Endodermal cell (in vitro differentiated cells): ENCODE results near the gene GJB3. TPM values are rescaled to one million over a fixed set of nuclear protein-coding genes. Genes with fewer than 3 reads are reported as not detected.
"Not testable (repeated sequence)": the region's sequence is repeated elsewhere in the genome, so short reads cannot be mapped to it uniquely, and the experiment has no call there.

ENCODE experiments used
- DNase-seq: peaks from one replicate; pipeline ENCODE4 v3.0.0-alpha.2; 2017
- H3K27ac ChIP-seq: 2 replicates; pipeline ENCODE4 v1.5.1; 2013; ENCODE audit warnings: mild to moderate bottlenecking, low read depth, low read length, moderate library complexity
- H3K27me3 ChIP-seq: 2 replicates; pipeline ENCODE4 v1.6.1; 2013; ENCODE audit warnings: mild to moderate bottlenecking, low read length, moderate library complexity; ENCODE audit not compliant: insufficient read depth, control insufficient read depth, poor library complexity, severe bottlenecking
- H3K36me3 ChIP-seq: 2 replicates; pipeline ENCODE4 v1.7.0; 2013; ENCODE audit warnings: mild to moderate bottlenecking, low read length, moderate library complexity; ENCODE audit not compliant: control insufficient read depth, insufficient read depth
- H3K4me1 ChIP-seq: one replicate; pipeline ENCODE4 v1.7.0; 2013; ENCODE audit warnings: low read length; ENCODE audit not compliant: control insufficient read depth, insufficient read depth
- H3K4me3 ChIP-seq: 2 replicates; pipeline ENCODE4 v1.5.1; 2013; ENCODE audit warnings: mild to moderate bottlenecking, low read length, moderate library complexity
- H3K9ac ChIP-seq: 2 replicates; pipeline ENCODE4 v1.6.1; 2013; ENCODE audit warnings: mild to moderate bottlenecking, low read length, moderate library complexity; ENCODE audit not compliant: poor library complexity, severe bottlenecking; ENCODE audit errors: extremely low read depth
- H3K9me3 ChIP-seq: 2 replicates; pipeline ENCODE4 v1.6.1; 2013; ENCODE audit warnings: mild to moderate bottlenecking, low read length, moderate library complexity; ENCODE audit not compliant: control insufficient read depth
- H3K27ac Mint-ChIP-seq: 2 replicates; pipeline ENCODE4 v1.8.0; 2020; ENCODE audit warnings: mixed read lengths
- H3K27me3 Mint-ChIP-seq: 2 replicates; pipeline ENCODE4 v1.8.0; 2021; ENCODE audit warnings: mild to moderate bottlenecking, mixed read lengths; ENCODE audit not compliant: insufficient read depth
- H3K36me3 Mint-ChIP-seq: 2 replicates; pipeline ENCODE4 v1.8.0; 2020; ENCODE audit warnings: low read depth, mixed read lengths
- H3K4me1 Mint-ChIP-seq: 2 replicates; pipeline ENCODE4 v1.8.0; 2020; ENCODE audit warnings: mixed read lengths
- H3K4me3 Mint-ChIP-seq: 2 replicates; pipeline ENCODE4 v1.8.0; 2020; ENCODE audit warnings: mild to moderate bottlenecking, moderate library complexity, mixed read lengths
- H3K9me3 Mint-ChIP-seq: 2 replicates; pipeline ENCODE4 v1.8.0; 2020; ENCODE audit warnings: mild to moderate bottlenecking, mixed read lengths
- CTCF ChIP-seq: fragments of 200-600 bp; sonication (generic); conservative IDR thresholded peaks from 2 replicates; pipeline ENCODE4 v1.5.0; 2021; ENCODE audit warnings: antibody characterized with exemption, mild to moderate bottlenecking
- WGBS, 2 experiments: methylation state at CpG; one replicate each; pipeline versions ENCODE4 v1.1.5 to v1.1.7; 2013; ENCODE audit warnings: missing lambda C conversion rate in 2 of 2, mixed read lengths in 1 of 2; ENCODE audit not compliant: insufficient coverage in 1 of 2, insufficient read length in 1 of 2; 5-methylcytosine and 5-hydroxymethylcytosine counted together
- total RNA-seq, 2 donors: library from RNA; stranded (reverse); fragmentation: NEBNext Ultra II Directional in 1 of 2; extraction: Animal tissue kit (Norgen Biotek cat#: 25700) in 1 of 2; gene quantifications; 2 replicates in 1 of 2; 3 replicates in 1 of 2; pipeline ENCODE4 v1.2.1, GENCODE V29; 2021

Gene GJB3
- total RNA-seq, 2 donors from 2014 or later: 0.38 to 2.9 TPM

GRCh38 chr1:34768856-34769255, 12.2 kb upstream of the GJB3 start:
- Mint-ChIP-seq H3K9me3 (peaks cover under 1% of the 10 kb centered on the region), H3K27me3 (no peaks in the 10 kb centered on the region), H3K27ac (no peak overlapping the region), H3K4me3 (no peak overlapping the region), H3K36me3 (no peaks in the 10 kb centered on the region), H3K4me1 (peaks cover 3% of the 10 kb centered on the region)
- Histone ChIP-seq H3K9me3 (no peaks in the 10 kb centered on the region), H3K9ac (no peak overlapping the region), H3K4me3 (no peak overlapping the region), H3K36me3 (no peaks in the 10 kb centered on the region), H3K4me1 (no peaks in the 10 kb centered on the region), H3K27ac (no peak overlapping the region), H3K27me3 (no peaks in the 10 kb centered on the region)
- DNase-seq: no peak
- no peak for TF ChIP-seq CTCF
- WGBS, 2 experiments: 91 to 96% methylated on average over 3 of the region's 3 CpGs

GRCh38 chr1:34770891-34771504, 10.0 kb upstream of the GJB3 start:
- peaks cover 3% of the 10 kb centered on the region for H3K4me1 Mint-ChIP-seq
- WGBS, 2 experiments: 91 to 98% methylated on average over 5 of the region's 5 CpGs
- H3K36me3 Mint-ChIP-seq: no peaks in the 10 kb centered on the region
- Histone ChIP-seq H3K4me3 (no peak overlapping the region), H3K4me1 (peaks cover 11% of the 10 kb centered on the region), H3K9ac (no peak overlapping the region), H3K27ac (no peak overlapping the region), H3K27me3 (no peaks in the 10 kb centered on the region), H3K9me3 (no peaks in the 10 kb centered on the region), H3K36me3 (no peaks in the 10 kb centered on the region)
- H3K27ac Mint-ChIP-seq: no peak overlapping the region
- H3K9me3 Mint-ChIP-seq: no peaks in the 10 kb centered on the region
- H3K27me3 Mint-ChIP-seq: no peaks in the 10 kb centered on the region
- DNase-seq: no peak
- no peak for TF ChIP-seq CTCF
- no peak overlapping the region for H3K4me3 Mint-ChIP-seq

- 86 to 90% methylated on average over 15 to 16 of the region's 16 CpGs for WGBS, 2 experiments
- peaks cover 15% of the 10 kb centered on the region for H3K4me1 ChIP-seq
- no peak overlapping the region for H3K9ac ChIP-seq
- no peaks in the 10 kb centered on the region for H3K27me3 Mint-ChIP-seq
- H3K27me3 ChIP-seq: no peaks in the 10 kb centered on the region
- H3K27ac Mint-ChIP-seq: no peak overlapping the region
- no peak for DNase-seq
- no peaks in the 10 kb centered on the region for H3K36me3 ChIP-seq
- no peak overlapping the region for H3K4me3 Mint-ChIP-seq
- no peaks in the 10 kb centered on the region for H3K9me3 ChIP-seq
- no peak overlapping the region for H3K4me3 ChIP-seq
- H3K36me3 Mint-ChIP-seq: no peaks in the 10 kb centered on the region
- peaks cover 3% of the 10 kb centered on the region for H3K4me1 Mint-ChIP-seq
- no peak overlapping the region for H3K27ac ChIP-seq
- no peak for TF ChIP-seq CTCF
- no peaks in the 10 kb centered on the region for H3K9me3 Mint-ChIP-seq
Observed at GRCh38 chr1:34771573-34772371, 9.2 kb upstream of the GJB3 start.

- not testable (repeated sequence) for H3K9me3 Mint-ChIP-seq, H3K4me1 Mint-ChIP-seq, H3K36me3 Mint-ChIP-seq
Observed at GRCh38 chr1:34773114-34773513, 7.9 kb upstream of the GJB3 start.

More at GRCh38 chr1:34773114-34773513, 7.9 kb upstream of the GJB3 start:
- H3K4me3 Mint-ChIP-seq, H3K4me3 ChIP-seq, H3K36me3 ChIP-seq, H3K27me3 Mint-ChIP-seq, H3K27ac ChIP-seq, H3K9me3 ChIP-seq, DNase-seq, H3K9ac ChIP-seq, H3K27me3 ChIP-seq, H3K27ac Mint-ChIP-seq: not testable (repeated sequence)
- H3K4me1 ChIP-seq: peaks cover 22% of the 10 kb centered on the region
- 89 to 94% methylated on average over 4 of the region's 4 CpGs for WGBS, 2 experiments
